Thymus (tissue), 11 donors: Measurements from ENCODE around the gene PDLIM5. TPM values are rescaled to one million over a fixed set of nuclear protein-coding genes. Genes with fewer than 3 reads are reported as not detected.

Experiments used
- DNase-seq, 9 donors: peaks; one replicate each; pipeline ENCODE4 v3.0.0-alpha.2; 2013; ENCODE audit warnings: low spot score in 9 of 9, low read depth in 6 of 9, missing footprints in 1 of 9
- H3K27ac ChIP-seq, 2 donors: one replicate each; pipeline ENCODE4 v1.5.1; 2013; ENCODE audit warnings: control low read depth in 1 of 2, low read depth in 1 of 2, low read length in 1 of 2, mild to moderate bottlenecking in 1 of 2, moderate library complexity in 1 of 2
- H3K27me3 ChIP-seq, 2 donors: one replicate each; pipeline ENCODE4 v1.5.1; 2013; ENCODE audit warnings: low read length in 1 of 2; ENCODE audit not compliant: control insufficient read depth in 2 of 2, insufficient read depth in 1 of 2
- H3K36me3 ChIP-seq, 2 donors: one replicate each; pipeline ENCODE4 v1.5.1; 2013; ENCODE audit warnings: low read length in 1 of 2, mild to moderate bottlenecking in 1 of 2, moderate library complexity in 1 of 2; ENCODE audit not compliant: control insufficient read depth in 2 of 2, insufficient read depth in 2 of 2
- H3K4me1 ChIP-seq, 2 donors: one replicate each; pipeline ENCODE4 v1.5.1; 2013; ENCODE audit warnings: low read length in 2 of 2; ENCODE audit not compliant: control insufficient read depth in 2 of 2, insufficient read depth in 2 of 2
- H3K4me3 ChIP-seq, 2 donors: one replicate each; pipeline ENCODE4 v1.5.1; 2013; ENCODE audit warnings: low read length in 2 of 2, control low read depth in 1 of 2, mild to moderate bottlenecking in 1 of 2
- H3K9me3 ChIP-seq, 2 donors: one replicate each; pipeline ENCODE4 v1.5.1; 2013; ENCODE audit warnings: low read length in 1 of 2, mild to moderate bottlenecking in 1 of 2; ENCODE audit not compliant: control insufficient read depth in 2 of 2, insufficient read depth in 1 of 2
- WGBS: extraction: QIAGEN DNeasy Blood & Tissue Kit; methylation state at CpG from one replicate; pipeline ENCODE4 v1.1.7; 2013; 5-methylcytosine and 5-hydroxymethylcytosine counted together
- polyA plus RNA-seq: library from polyadenylated mRNA; stranded (reverse); fragments of 200-250 nt; gene quantifications from one replicate; pipeline ENCODE4 v1.2.3, GENCODE V29; 2013
- total RNA-seq: library from RNA; stranded (reverse); fragments of 120-200 nt; gene quantifications from one replicate; pipeline ENCODE4 v1.2.4, GENCODE V29; 2013
- donor health status: healthy.

Gene PDLIM5
- total and polyA plus RNA-seq, 2 donors: 12.4 to 25.5 TPM

DNA sequence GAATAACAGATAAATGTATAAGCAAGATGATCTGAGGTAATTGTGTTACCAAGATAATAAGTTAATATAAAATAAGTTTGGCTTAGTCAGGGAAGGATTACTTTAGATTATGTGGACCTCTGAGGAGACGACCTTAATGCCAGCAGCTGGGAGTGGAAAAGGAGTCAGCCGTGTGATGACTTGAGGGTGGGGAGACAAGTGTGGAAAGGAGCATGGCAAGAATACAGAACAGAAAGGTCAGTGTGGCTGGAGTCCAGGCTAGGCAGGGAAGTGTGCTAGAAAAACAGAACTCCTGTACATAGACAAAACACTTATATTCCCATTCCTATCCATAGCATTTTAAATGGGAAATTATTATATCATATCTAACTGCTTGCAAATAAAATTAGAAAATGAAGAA lies 138.8 kb downstream of the PDLIM5 start:
- H3K9me3 ChIP-seq: no peaks in the 10 kb centered on the region
- H3K4me3 ChIP-seq: no peak overlapping the region
- H3K36me3 ChIP-seq: peaks cover 0 to 2% of the 10 kb centered on the region in 2 donors
- no peaks in the 10 kb centered on the region for H3K4me1 ChIP-seq
- DNase-seq: no peak
- H3K27ac ChIP-seq: no peak overlapping the region
- H3K27me3 ChIP-seq: no peaks in the 10 kb centered on the region
- WGBS: 97% methylated on average over 2 of the region's 2 CpGs

DNA sequence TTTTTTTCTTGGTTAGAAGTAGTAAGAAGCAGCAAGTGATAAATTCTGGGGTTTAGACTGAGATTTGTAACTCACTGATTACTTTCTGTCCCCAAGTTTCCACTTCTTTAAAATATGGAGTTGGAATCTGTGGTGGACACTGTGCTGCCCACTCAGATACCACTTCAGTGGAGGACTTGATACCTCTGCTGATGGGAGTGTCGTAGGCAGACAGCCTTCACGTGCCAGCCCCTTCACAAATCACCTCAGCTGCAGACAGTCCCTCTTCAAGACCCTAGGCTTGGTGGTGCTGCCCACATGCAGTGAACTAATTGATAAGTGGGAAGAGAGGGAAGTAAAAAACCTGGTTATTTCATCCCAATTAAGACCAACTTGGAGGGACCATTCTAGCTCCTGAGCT lies 139.5 kb downstream of the PDLIM5 start:
- H3K27me3 ChIP-seq: no peaks in the 10 kb centered on the region
- no peaks in the 10 kb centered on the region for H3K9me3 ChIP-seq
- H3K4me3 ChIP-seq: no peak overlapping the region
- no peaks in the 10 kb centered on the region for H3K36me3 ChIP-seq
- H3K4me1 ChIP-seq: no peaks in the 10 kb centered on the region
- WGBS: over 99% methylated on average over 2 of the region's 2 CpGs
- DNase-seq: no peak
- no peak overlapping the region for H3K27ac ChIP-seq

DNA sequence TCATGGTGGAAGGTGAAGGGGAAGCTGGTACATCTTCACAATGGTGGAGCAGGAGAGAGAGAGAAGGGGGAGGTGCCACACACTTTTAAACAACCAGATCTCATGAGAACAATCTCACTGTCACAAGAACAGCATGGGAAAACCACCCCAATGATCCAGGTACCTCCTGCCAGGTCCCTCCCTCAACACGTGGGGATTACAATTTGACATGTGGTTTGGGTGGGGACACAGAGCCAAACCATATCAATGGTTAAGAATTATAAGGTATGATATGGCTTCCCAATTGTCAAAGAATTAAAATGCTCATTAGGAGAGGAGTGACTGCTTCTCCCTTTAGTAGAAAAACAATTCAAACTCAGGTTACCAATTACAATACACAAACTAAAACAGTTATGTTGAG lies 143.3 kb downstream of the PDLIM5 start:
- Histone ChIP-seq H3K36me3 (no peaks in the 10 kb centered on the region), H3K4me3 (no peak overlapping the region), H3K27me3 (no peaks in the 10 kb centered on the region), H3K4me1 (no peaks in the 10 kb centered on the region), H3K27ac (no peak overlapping the region), H3K9me3 (no peaks in the 10 kb centered on the region)
- 86% methylated on average over 1 of the region's 1 CpG for WGBS
- no peak for DNase-seq

DNA sequence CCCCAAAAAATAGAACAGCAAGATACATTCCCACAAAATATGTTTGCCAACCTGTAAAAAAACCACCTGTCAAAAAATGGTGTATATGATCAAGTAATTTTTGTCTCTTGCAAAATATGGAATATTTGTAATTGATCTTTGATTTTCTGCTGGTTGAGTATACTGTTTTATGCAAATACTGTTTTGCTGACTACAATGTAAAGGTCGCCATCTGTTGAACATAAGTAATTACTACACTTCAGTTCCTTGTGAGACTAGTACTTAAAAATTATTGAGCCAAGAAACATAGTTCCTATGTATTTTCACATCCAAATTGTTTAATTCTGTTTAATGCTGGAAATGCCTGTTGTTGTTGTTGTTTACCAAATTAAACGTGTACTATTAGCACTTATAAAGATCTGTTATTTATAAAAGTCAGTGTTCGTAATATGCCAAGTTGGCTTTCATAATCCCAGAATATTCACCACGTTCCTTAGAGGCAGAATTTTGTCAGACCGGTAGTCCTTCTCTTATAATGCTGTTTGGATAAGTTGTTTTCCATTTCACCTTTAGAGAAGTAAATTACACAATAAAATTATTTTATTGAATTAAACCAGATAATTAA lies 144.2 kb downstream of the PDLIM5 start:
- Histone ChIP-seq H3K27ac (no peak overlapping the region), H3K4me1 (no peaks in the 10 kb centered on the region), H3K4me3 (no peak overlapping the region), H3K9me3 (no peaks in the 10 kb centered on the region), H3K36me3 (no peaks in the 10 kb centered on the region), H3K27me3 (no peaks in the 10 kb centered on the region)
- peak in 6 of 9 donors; percentile 5 to 63 (median 30) for DNase-seq
- WGBS: 65% methylated on average over 5 of the region's 5 CpGs

DNA sequence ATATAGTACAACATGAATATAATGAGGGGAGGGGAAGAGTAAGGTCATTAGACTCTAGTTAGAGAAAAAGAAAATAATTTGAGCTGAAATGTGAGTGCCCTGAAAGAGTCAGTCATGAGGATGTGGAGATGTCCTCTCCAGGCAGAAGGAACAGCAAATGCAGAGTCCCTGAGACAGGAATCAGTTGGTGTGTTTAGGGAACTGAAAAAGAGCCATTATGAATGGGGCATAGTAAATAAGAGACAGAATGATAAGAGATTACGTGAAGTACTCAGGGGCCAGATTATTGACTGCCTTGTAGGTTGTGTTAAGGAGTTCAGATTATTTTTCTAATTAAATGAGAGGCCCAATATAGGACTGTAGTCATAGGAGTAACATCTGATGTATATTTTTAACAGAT lies 147.0 kb downstream of the PDLIM5 start:
- WGBS: 97% methylated on average over 1 of the region's 1 CpG
- H3K36me3 ChIP-seq: no peaks in the 10 kb centered on the region
- H3K9me3 ChIP-seq: no peaks in the 10 kb centered on the region
- no peaks in the 10 kb centered on the region for H3K4me1 ChIP-seq
- no peak overlapping the region for H3K4me3 ChIP-seq
- no peaks in the 10 kb centered on the region for H3K27me3 ChIP-seq
- no peak overlapping the region for H3K27ac ChIP-seq
- DNase-seq: no peak

DNA sequence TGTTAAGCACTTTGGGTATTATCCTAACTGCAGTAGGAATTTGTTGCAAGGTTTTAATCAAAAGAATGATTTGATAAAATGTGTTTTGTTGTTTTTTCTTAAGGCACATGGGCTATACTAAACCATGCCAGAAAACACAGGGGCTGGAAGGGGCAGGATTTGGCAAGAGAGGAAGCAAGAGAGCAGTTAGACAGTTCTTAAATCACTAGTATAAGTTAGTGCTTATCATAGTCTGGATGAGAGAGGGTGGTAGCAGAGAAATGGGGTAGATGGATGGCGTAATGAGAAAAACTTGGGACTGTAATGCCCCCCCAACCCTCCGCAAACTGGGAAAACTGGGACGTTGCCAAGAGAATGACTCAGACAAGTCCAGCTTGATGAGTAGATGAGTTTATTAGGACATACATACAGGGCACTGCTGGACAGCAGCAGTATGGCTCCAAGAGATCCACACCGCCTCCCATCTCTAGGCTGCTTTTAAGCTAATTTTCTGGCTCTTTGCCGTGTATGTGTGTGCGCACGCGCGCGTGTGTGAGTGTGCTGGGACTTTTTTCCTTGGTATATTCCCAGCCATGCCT lies 151.5 kb downstream of the PDLIM5 start:
- H3K27me3 ChIP-seq: no peaks in the 10 kb centered on the region
- H3K4me1 ChIP-seq: no peaks in the 10 kb centered on the region
- no peaks in the 10 kb centered on the region for H3K36me3 ChIP-seq
- no peak overlapping the region for H3K27ac ChIP-seq
- 96% methylated on average over 10 of the region's 10 CpGs for WGBS
- no peak overlapping the region for H3K4me3 ChIP-seq
- H3K9me3 ChIP-seq: no peaks in the 10 kb centered on the region
- no peak for DNase-seq

DNA sequence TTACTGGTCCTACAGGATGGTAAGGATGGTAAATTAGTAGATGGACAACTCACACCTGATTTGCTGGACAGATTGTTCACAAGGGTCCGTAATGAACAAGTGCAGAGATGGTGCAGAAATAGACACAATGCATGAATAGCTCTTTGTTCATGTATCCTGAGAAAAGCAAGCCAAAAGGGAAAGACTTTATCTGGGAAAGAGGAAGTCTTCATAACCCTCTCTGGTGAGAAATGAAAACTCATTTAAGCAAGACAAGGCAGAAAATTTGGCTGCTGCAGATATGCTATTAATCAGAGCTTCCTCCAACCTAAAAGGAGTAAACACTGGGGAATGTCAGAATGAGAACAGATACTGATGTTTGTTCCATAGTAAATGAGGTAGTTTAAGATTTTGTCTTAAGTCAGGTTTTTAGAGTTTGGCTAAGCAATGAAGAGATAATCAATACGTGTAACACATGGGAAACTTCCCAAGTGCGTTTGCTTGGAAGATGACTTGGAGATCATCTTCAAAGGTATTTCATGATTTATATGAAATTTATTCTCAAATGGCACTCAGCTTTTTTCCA lies 153.6 kb downstream of the PDLIM5 start:
- H3K4me3 ChIP-seq: no peak overlapping the region
- no peak overlapping the region for H3K27ac ChIP-seq
- H3K4me1 ChIP-seq: peaks cover 0 to 4% of the 10 kb centered on the region in 2 donors
- WGBS: 97% methylated on average over 3 of the region's 3 CpGs
- no peaks in the 10 kb centered on the region for H3K36me3 ChIP-seq
- no peaks in the 10 kb centered on the region for H3K27me3 ChIP-seq
- no peaks in the 10 kb centered on the region for H3K9me3 ChIP-seq
- DNase-seq: no peak

DNA sequence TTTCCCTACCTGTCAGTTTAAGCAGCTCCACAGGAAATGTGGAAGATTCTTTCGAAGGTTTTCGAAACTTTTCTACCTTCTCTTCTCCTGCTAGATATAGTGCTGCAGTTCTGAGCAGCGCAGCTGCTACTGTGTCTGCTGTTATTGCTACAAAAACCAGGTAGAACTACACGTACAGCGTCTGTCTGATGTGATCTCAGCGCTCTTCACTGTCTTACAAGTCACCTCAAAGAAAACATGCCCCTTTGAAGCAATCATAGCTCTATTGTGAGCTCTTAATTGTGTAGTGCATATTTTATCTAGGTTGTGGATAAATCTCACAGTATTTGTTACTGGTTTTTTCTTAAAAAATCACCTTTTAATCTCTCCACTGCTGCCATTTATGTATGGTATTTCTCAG lies 158.4 kb downstream of the PDLIM5 start:
- H3K4me1 ChIP-seq: peaks cover 0 to 9% of the 10 kb centered on the region in 2 donors
- DNase-seq: peak in 7 of 9 donors; percentile 30 to 71 (median 45)
- H3K9me3 ChIP-seq: no peaks in the 10 kb centered on the region
- no peaks in the 10 kb centered on the region for H3K27me3 ChIP-seq
- H3K27ac ChIP-seq: peak overlapping the region; percentile 15 to 34
- H3K36me3 ChIP-seq: no peaks in the 10 kb centered on the region
- WGBS: 55% methylated on average over 6 of the region's 6 CpGs
- no peak overlapping the region for H3K4me3 ChIP-seq

DNA sequence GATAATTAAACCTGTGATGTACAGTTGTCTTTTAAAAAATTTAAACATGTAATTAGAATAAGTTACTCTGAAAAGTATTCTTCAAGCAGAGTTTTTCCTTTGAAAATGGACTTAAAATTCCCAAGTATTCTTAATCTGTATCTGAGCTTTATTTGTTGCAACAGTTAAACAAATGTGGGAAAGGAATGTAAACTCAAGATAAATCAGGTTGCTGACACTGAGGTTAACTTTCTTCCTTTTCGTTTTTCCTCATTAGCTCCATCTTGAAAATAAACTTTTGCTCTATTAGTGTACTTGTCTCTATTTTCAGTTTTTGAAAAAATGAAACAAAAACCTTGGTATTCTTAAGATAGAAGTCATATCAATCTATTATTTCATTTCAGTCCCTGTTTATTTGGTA lies 161.5 kb downstream of the PDLIM5 start:
- 39% methylated on average over 1 of the region's 1 CpG for WGBS
- Histone ChIP-seq H3K4me3 (no peak overlapping the region), H3K27ac (no peak overlapping the region), H3K4me1 (peaks cover 0 to 9% of the 10 kb centered on the region in 2 donors), H3K27me3 (no peaks in the 10 kb centered on the region), H3K36me3 (peaks cover 0 to 3% of the 10 kb centered on the region in 2 donors), H3K9me3 (no peaks in the 10 kb centered on the region)
- no peak for DNase-seq
